K562 (cell line): ENCODE measurements around the gene ASF1B. TPM values are rescaled to one million over a fixed set of nuclear protein-coding genes. Genes with fewer than 3 reads are reported as not detected.

ENCODE experiments used
- ESRRA ChIP-seq: fragments of 450-650 bp; IDR thresholded peaks from 2 replicates; pipeline ENCODE4 v1.6.1; 2014; ENCODE audit warnings: low read depth, mild to moderate bottlenecking, moderate library complexity, borderline replicate concordance
- JUND ChIP-seq, 2 experiments: IDR thresholded peaks; 2 replicates in 1 of 2; 3 replicates in 1 of 2; pipeline ENCODE4 v1.6.1; 2011; ENCODE audit warnings: borderline replicate concordance in 2 of 2, low read depth in 2 of 2, low read length in 2 of 2, improper control_type of control experiment in 1 of 2, missing biosample characterization in 1 of 2, missing genetic modification characterization in 1 of 2, missing genetic modification reagents in 1 of 2
- NRF1 ChIP-seq, 2 experiments: fragments of 450-650 bp; IDR thresholded peaks in 1 of 2; conservative IDR thresholded peaks in 1 of 2; 2 replicates each; pipeline ENCODE4 v1.6.1; 2014; ENCODE audit warnings: mild to moderate bottlenecking in 2 of 2
- RB1 ChIP-seq: fragments of 450-650 bp; IDR thresholded peaks from 2 replicates; pipeline ENCODE4 v1.6.1; 2017; ENCODE audit warnings: low read depth, mild to moderate bottlenecking
- SRF ChIP-seq, 2 experiments: fragments of 250-450, 450-650 bp in 1 of 2; sonication (Bioruptor Pico) in 1 of 2; sonication (generic) in 1 of 2; formaldehyde crosslinking; IDR thresholded peaks; 2 replicates each; pipeline versions ENCODE4 v1.5.0 to v1.5.1; 2020 to 2022; ENCODE audit warnings: mild to moderate bottlenecking in 1 of 2, missing genetic modification reagents in 1 of 2
- STAG1 ChIP-seq: sonication (generic); formaldehyde crosslinking; IDR thresholded peaks from 2 replicates; pipeline ENCODE4 v1.5.0; 2020; ENCODE audit warnings: missing genetic modification reagents, borderline replicate concordance
- ZBED1 ChIP-seq: IDR thresholded peaks from 2 replicates; pipeline ENCODE4 v1.6.1; 2014
- ZNF589 ChIP-seq: fragments of 200-800 bp; sonication (Bioruptor generic); IDR thresholded peaks from 2 replicates; pipeline ENCODE4 v1.6.1; 2016; ENCODE audit warnings: low read depth, missing genetic modification characterization, missing compliant biosample characterization
- polyA plus RNA-seq, 8 experiments: library from polyadenylated mRNA; depleted of rRNA in 4 of 8; stranded (reverse) in 5 of 8; unstranded in 3 of 8; fragments of >200 nt; fragmentation: Nextera tagmentation in 2 of 8; fragmentation: Illumina TruSeq in 1 of 8; extraction: Ambion mirVana in 2 of 8; extraction: Trizol in 1 of 8; gene quantifications; 2 replicates each; pipeline versions ENCODE4 v1.2.1 to v1.2.3, GENCODE V29; 2011 to 2014; ENCODE audit warnings: inconsistent platforms in 1 of 8, missing spikeins in 1 of 8
- total RNA-seq, 7 experiments: library from RNA; depleted of rRNA in 6 of 7; stranded (reverse); fragments of >200 nt in 6 of 7; fragmentation: Illumina TruSeq in 2 of 7; extraction: Trizol in 2 of 7; gene quantifications; 2 replicates each; pipeline versions ENCODE4 v1.2.1 to v1.2.3, GENCODE V29; 2011 to 2021; ENCODE audit warnings: low replicate concordance in 1 of 7
- TF ChIP-seq, protein P1 (sequence below): fragments of 200-800 bp; sonication (Bioruptor generic); IDR thresholded peaks from 2 replicates; pipeline ENCODE4 v1.6.1; 2016; ENCODE audit warnings: missing genetic modification characterization, missing compliant biosample characterization
- TF ChIP-seq, protein P2 (sequence below): IDR thresholded peaks from 3 replicates; pipeline ENCODE4 v1.6.1; 2011; ENCODE audit warnings: borderline replicate concordance, mild to moderate bottlenecking, moderate library complexity; ENCODE audit not compliant: insufficient read length; ENCODE audit errors: extremely low read depth
- TF ChIP-seq, protein P3 (sequence below), 2 experiments: IDR thresholded peaks in 1 of 2; conservative IDR thresholded peaks in 1 of 2; 2 replicates each; pipeline ENCODE4 v1.6.1; 2016; ENCODE audit warnings: low read depth in 2 of 2, mild to moderate bottlenecking in 1 of 2, missing compliant biosample characterization in 1 of 2, missing genetic modification characterization in 1 of 2, moderate library complexity in 1 of 2
- TF ChIP-seq, protein P4 (sequence below): sonication (generic); formaldehyde crosslinking; IDR thresholded peaks from 2 replicates; pipeline ENCODE4 v1.8.0; 2022; ENCODE audit warnings: mild to moderate bottlenecking, low read depth, missing genetic modification reagents

ASF1B gene
- total and polyA plus RNA-seq, 9 of the 15 experiments (the other 6 are each of a cell fraction or from before 2014, with no cell fraction given): 6.0 to 69.4 (median 53.3) TPM

DNA sequence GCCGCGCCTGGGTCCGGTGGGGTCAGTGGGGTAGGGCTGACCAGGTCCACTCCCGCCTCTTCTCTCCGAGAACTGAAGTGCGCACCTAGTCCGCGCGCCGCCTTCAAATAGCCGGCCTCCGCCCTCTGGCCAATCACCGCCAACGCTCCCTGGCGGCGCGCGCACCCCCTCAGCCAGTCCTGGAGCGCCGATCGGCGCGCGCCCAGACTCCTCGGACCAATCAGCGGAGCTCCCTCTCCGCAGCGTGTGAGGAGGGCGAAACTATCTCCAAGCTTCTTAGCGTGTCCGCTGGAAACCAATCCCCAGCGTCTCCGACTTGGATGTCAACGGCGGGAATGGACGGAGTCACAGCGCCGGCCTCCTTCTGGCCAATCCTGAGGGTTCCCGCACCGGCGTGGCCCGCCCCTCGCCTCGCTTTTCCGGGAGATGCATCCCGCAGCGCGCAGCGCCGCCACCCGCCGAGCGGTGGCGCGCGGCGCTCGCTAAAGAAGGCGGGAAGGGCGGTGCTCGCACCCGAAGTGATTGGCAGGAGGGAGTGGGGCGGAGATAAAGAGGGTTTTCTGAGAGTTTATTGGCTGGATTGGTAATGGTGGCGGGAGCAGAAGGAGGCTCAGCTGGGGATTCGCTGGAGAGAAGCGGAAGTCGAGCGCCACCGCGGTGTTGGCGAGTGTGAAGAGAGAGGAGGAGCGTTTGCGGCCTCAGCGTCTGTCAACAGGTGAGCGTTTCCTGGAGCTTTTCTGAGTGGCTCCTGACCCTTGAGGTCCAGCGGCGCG lies at the start of gene ASF1B (continued):
- TF ChIP-seq, protein P1, sequence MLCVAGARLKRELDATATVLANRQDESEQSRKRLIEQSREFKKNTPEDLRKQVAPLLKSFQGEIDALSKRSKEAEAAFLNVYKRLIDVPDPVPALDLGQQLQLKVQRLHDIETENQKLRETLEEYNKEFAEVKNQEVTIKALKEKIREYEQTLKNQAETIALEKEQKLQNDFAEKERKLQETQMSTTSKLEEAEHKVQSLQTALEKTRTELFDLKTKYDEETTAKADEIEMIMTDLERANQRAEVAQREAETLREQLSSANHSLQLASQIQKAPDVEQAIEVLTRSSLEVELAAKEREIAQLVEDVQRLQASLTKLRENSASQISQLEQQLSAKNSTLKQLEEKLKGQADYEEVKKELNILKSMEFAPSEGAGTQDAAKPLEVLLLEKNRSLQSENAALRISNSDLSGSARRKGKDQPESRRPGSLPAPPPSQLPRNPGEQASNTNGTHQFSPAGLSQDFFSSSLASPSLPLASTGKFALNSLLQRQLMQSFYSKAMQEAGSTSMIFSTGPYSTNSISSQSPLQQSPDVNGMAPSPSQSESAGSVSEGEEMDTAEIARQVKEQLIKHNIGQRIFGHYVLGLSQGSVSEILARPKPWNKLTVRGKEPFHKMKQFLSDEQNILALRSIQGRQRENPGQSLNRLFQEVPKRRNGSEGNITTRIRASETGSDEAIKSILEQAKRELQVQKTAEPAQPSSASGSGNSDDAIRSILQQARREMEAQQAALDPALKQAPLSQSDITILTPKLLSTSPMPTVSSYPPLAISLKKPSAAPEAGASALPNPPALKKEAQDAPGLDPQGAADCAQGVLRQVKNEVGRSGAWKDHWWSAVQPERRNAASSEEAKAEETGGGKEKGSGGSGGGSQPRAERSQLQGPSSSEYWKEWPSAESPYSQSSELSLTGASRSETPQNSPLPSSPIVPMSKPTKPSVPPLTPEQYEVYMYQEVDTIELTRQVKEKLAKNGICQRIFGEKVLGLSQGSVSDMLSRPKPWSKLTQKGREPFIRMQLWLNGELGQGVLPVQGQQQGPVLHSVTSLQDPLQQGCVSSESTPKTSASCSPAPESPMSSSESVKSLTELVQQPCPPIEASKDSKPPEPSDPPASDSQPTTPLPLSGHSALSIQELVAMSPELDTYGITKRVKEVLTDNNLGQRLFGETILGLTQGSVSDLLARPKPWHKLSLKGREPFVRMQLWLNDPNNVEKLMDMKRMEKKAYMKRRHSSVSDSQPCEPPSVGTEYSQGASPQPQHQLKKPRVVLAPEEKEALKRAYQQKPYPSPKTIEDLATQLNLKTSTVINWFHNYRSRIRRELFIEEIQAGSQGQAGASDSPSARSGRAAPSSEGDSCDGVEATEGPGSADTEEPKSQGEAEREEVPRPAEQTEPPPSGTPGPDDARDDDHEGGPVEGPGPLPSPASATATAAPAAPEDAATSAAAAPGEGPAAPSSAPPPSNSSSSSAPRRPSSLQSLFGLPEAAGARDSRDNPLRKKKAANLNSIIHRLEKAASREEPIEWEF (CRISPR knock-in tag): no peak
- peak; percentile 89 for TF ChIP-seq RB1
- TF ChIP-seq ZBED1: no peak; the same call in 1 of the 2 replicates
- TF ChIP-seq ESRRA: peak; percentile 64
- TF ChIP-seq, protein P2, sequence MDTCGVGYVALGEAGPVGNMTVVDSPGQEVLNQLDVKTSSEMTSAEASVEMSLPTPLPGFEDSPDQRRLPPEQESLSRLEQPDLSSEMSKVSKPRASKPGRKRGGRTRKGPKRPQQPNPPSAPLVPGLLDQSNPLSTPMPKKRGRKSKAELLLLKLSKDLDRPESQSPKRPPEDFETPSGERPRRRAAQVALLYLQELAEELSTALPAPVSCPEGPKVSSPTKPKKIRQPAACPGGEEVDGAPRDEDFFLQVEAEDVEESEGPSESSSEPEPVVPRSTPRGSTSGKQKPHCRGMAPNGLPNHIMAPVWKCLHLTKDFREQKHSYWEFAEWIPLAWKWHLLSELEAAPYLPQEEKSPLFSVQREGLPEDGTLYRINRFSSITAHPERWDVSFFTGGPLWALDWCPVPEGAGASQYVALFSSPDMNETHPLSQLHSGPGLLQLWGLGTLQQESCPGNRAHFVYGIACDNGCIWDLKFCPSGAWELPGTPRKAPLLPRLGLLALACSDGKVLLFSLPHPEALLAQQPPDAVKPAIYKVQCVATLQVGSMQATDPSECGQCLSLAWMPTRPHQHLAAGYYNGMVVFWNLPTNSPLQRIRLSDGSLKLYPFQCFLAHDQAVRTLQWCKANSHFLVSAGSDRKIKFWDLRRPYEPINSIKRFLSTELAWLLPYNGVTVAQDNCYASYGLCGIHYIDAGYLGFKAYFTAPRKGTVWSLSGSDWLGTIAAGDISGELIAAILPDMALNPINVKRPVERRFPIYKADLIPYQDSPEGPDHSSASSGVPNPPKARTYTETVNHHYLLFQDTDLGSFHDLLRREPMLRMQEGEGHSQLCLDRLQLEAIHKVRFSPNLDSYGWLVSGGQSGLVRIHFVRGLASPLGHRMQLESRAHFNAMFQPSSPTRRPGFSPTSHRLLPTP: no peak
- TF ChIP-seq, protein P3, sequence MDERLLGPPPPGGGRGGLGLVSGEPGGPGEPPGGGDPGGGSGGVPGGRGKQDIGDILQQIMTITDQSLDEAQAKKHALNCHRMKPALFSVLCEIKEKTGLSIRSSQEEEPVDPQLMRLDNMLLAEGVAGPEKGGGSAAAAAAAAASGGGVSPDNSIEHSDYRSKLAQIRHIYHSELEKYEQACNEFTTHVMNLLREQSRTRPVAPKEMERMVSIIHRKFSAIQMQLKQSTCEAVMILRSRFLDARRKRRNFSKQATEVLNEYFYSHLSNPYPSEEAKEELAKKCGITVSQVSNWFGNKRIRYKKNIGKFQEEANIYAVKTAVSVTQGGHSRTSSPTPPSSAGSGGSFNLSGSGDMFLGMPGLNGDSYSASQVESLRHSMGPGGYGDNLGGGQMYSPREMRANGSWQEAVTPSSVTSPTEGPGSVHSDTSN (CRISPR knock-in tag; IDR thresholded peaks at IDR 0.05; ENCODE audit: low read depth): peak; percentile 83
- TF ChIP-seq, protein P3 (tag; conservative IDR thresholded peaks at IDR 0.05; ENCODE audit: low read depth): peak; percentile 97
- TF ChIP-seq NRF1 (conservative IDR thresholded peaks at IDR 0.05 in 1 of 2, IDR thresholded peaks at IDR 0.05 in 1 of 2): peak; percentile 92 to 93
- peak; percentile 43; the same call in 1 of the 2 replicates for TF ChIP-seq STAG1 (CRISPR knock-in tag)
- TF ChIP-seq, protein P4, sequence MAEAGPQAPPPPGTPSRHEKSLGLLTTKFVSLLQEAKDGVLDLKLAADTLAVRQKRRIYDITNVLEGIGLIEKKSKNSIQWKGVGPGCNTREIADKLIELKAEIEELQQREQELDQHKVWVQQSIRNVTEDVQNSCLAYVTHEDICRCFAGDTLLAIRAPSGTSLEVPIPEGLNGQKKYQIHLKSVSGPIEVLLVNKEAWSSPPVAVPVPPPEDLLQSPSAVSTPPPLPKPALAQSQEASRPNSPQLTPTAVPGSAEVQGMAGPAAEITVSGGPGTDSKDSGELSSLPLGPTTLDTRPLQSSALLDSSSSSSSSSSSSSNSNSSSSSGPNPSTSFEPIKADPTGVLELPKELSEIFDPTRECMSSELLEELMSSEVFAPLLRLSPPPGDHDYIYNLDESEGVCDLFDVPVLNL (CRISPR knock-in tag): peak; percentile 98
- peak; percentile 55; the same call in 1 of the 2 replicates for TF ChIP-seq ZNF589 (CRISPR knock-in tag)
- TF ChIP-seq JUND (IDR thresholded peaks at IDR 0.05; ENCODE audit: borderline replicate concordance, low read depth, low read length): peak; percentile 47; the same call in 1 of the 2 replicates
- no peak for TF ChIP-seq JUND (tag; IDR thresholded peaks at IDR 0.05; ENCODE audit: borderline replicate concordance, low read depth, low read length)
- TF ChIP-seq SRF (CRISPR knock-in tag; IDR thresholded peaks at IDR 0.05): peak in 1 of 2 experiments; percentile 34; a peak in 1 of 4 replicates
